H1 (cell line): Measurements from ENCODE around the gene HTATSF1. TPM values are rescaled to one million over a fixed set of nuclear protein-coding genes. Genes with fewer than 3 reads are reported as not detected.

Source experiments
- CTCF ChIA-PET: fragments of 300-600 bp; sonication (Branson Sonifier 250); formaldehyde crosslinking; loops from one replicate; lab custom pipeline; 2021; ENCODE audit not compliant: partially characterized antibody; lab: Charles Lee
- POLR2A ChIA-PET: fragments of 300-600 bp; sonication (Branson Sonifier 250); formaldehyde crosslinking; loops from one replicate; lab custom pipeline; 2021; ENCODE audit warnings: inconsistent platforms; ENCODE audit not compliant: partially characterized antibody; lab: Charles Lee
- DNase-seq, 2 experiments: peaks; one replicate each; pipeline versions ENCODE4 v3.0.0 to v3.0.0-alpha.2; 2010 to 2022; ENCODE audit warnings: low spot score in 2 of 2, low read depth in 1 of 2, mixed read lengths in 1 of 2
- FAIRE-seq: peaks from 2 replicates; lab custom pipeline; 2011; peaks lifted over from hg19 to GRCh38; lab: Jason Lieb, UNC
- H2AFZ ChIP-seq: 2 replicates; pipeline ENCODE4 v1.8.1; 2012; ENCODE audit warnings: low read length, inconsistent platforms
- H2AK5ac ChIP-seq: 2 replicates; pipeline ENCODE4 v1.6.1; 2013; ENCODE audit warnings: low read depth, low read length
- H2BK120ac ChIP-seq: replicated peaks from 2 replicates; pipeline ENCODE3; 2013; ENCODE audit warnings: low read depth, low read length, inconsistent platforms
- H2BK12ac ChIP-seq: 2 replicates; pipeline ENCODE4 v1.6.1; 2013; ENCODE audit warnings: low read depth, low read length
- H2BK15ac ChIP-seq: 2 replicates; pipeline ENCODE4 v1.6.1; 2013; ENCODE audit warnings: low read length
- H2BK20ac ChIP-seq: 2 replicates; pipeline ENCODE4 v1.6.1; 2013; ENCODE audit warnings: low read length
- H2BK5ac ChIP-seq: 2 replicates; pipeline ENCODE4 v1.6.1; 2013; ENCODE audit warnings: low read depth, low read length
- H3K14ac ChIP-seq: 2 replicates; pipeline ENCODE4 v1.6.1; 2013; ENCODE audit warnings: inconsistent platforms; ENCODE audit not compliant: insufficient read length
- H3K18ac ChIP-seq: 2 replicates; pipeline ENCODE4 v1.6.1; 2013; ENCODE audit warnings: low read length; ENCODE audit errors: extremely low read depth
- H3K23ac ChIP-seq: 2 replicates; pipeline ENCODE4 v1.6.1; 2013; ENCODE audit warnings: inconsistent platforms; ENCODE audit not compliant: insufficient read length
- H3K23me2 ChIP-seq: 2 replicates; pipeline ENCODE4 v1.6.1; 2013; ENCODE audit warnings: low read depth, low read length
- H3K27ac ChIP-seq: 2 replicates; pipeline ENCODE4 v1.6.1; 2011; ENCODE audit warnings: low read depth, low read length, inconsistent platforms
- H3K27me3 ChIP-seq, 4 experiments: replicated peaks in 1 of 4; 1 replicate in 1 of 4; 2 replicates in 3 of 4; pipeline versions ENCODE4 v1.6.1 to v1.8.1; 2011 to 2013; ENCODE audit warnings: low read length in 3 of 4, mild to moderate bottlenecking in 3 of 4, inconsistent platforms in 2 of 4, mixed read lengths in 2 of 4, moderate library complexity in 1 of 4; ENCODE audit not compliant: control insufficient read depth in 3 of 4, insufficient read depth in 3 of 4; ENCODE audit errors: extremely low read depth in 1 of 4
- H3K36me3 ChIP-seq, 4 experiments: 2 replicates each; pipeline versions ENCODE4 v1.6.1 to v1.8.1; 2011 to 2013; ENCODE audit warnings: mild to moderate bottlenecking in 4 of 4, low read length in 3 of 4, moderate library complexity in 2 of 4, control low read depth in 1 of 4, inconsistent platforms in 1 of 4; ENCODE audit not compliant: insufficient read depth in 4 of 4, control insufficient read depth in 2 of 4
- H3K4ac ChIP-seq: replicated peaks from 2 replicates; pipeline ENCODE3; 2013; ENCODE audit warnings: low read length, low read depth, mixed read lengths, inconsistent platforms; ENCODE audit not compliant: insufficient read length
- H3K4me1 ChIP-seq, 4 experiments: replicated peaks in 1 of 4; 1 replicate in 1 of 4; 2 replicates in 3 of 4; pipeline versions ENCODE4 v1.6.1 to v1.8.1; 2011 to 2013; ENCODE audit warnings: low read length in 3 of 4, inconsistent platforms in 2 of 4, mixed read lengths in 1 of 4; ENCODE audit not compliant: insufficient read depth in 4 of 4, control insufficient read depth in 3 of 4
- H3K4me2 ChIP-seq, 2 experiments: 2 replicates each; pipeline versions ENCODE4 v1.6.1 to v1.8.1; 2011 to 2013; ENCODE audit warnings: low read depth in 2 of 2, low read length in 2 of 2, control low read depth in 1 of 2, inconsistent platforms in 1 of 2, mild to moderate bottlenecking in 1 of 2; ENCODE audit not compliant: insufficient read depth in 1 of 2
- H3K4me3 ChIP-seq, 4 experiments: fragments of 200-600, 300-600 bp in 1 of 4; sonication (generic), shearing (Covaris generic), sonication (Bioruptor Twin) in 1 of 4; 2 replicates each; pipeline versions ENCODE4 v1.5.1 to v1.8.1; 2011 to 2016; ENCODE audit warnings: low read length in 4 of 4, low read depth in 3 of 4, control low read depth in 2 of 4, inconsistent platforms in 2 of 4, mild to moderate bottlenecking in 2 of 4, mixed read lengths in 1 of 4, moderate library complexity in 1 of 4; ENCODE audit not compliant: insufficient read depth in 2 of 4; ENCODE audit errors: extremely low read depth in 1 of 4
- H3K56ac ChIP-seq: replicated peaks from 2 replicates; pipeline ENCODE3; 2013; ENCODE audit warnings: low read depth, mild to moderate bottlenecking, mixed read lengths, low read length, inconsistent platforms; ENCODE audit not compliant: insufficient read length
- H3K79me1 ChIP-seq: 2 replicates; pipeline ENCODE4 v1.6.1; 2013; ENCODE audit warnings: low read depth, low read length, control low read depth
- H3K79me2 ChIP-seq, 2 experiments: 2 replicates each; pipeline versions ENCODE4 v1.6.1 to v1.8.1; 2012 to 2013; ENCODE audit warnings: low read length in 2 of 2, mild to moderate bottlenecking in 2 of 2, inconsistent platforms in 1 of 2; ENCODE audit not compliant: insufficient read depth in 2 of 2, control insufficient read depth in 1 of 2
- H3K9ac ChIP-seq, 4 experiments: replicated peaks in 1 of 4; 1 replicate in 1 of 4; 2 replicates in 3 of 4; pipeline versions ENCODE4 v1.6.1 to v1.8.1; 2011 to 2013; ENCODE audit warnings: low read depth in 3 of 4, low read length in 3 of 4, control low read depth in 2 of 4, mild to moderate bottlenecking in 2 of 4, moderate library complexity in 2 of 4, inconsistent platforms in 1 of 4; ENCODE audit errors: extremely low read depth in 1 of 4
- H3K9me3 ChIP-seq, 2 experiments: 2 replicates each; pipeline versions ENCODE4 v1.6.1 to v1.8.1; 2012 to 2013; ENCODE audit warnings: mild to moderate bottlenecking in 2 of 2, moderate library complexity in 2 of 2, control low read depth in 1 of 2, inconsistent platforms in 1 of 2, low read depth in 1 of 2, low read length in 1 of 2, mixed read lengths in 1 of 2; ENCODE audit not compliant: insufficient read depth in 2 of 2
- H4K20me1 ChIP-seq, 2 experiments: replicated peaks in 1 of 2; 2 replicates each; pipeline versions ENCODE3 to v1.8.1; 2011 to 2013; ENCODE audit warnings: inconsistent platforms in 2 of 2, low read length in 2 of 2, mild to moderate bottlenecking in 1 of 2; ENCODE audit not compliant: insufficient read depth in 2 of 2, control insufficient read depth in 1 of 2
- H4K5ac ChIP-seq: 2 replicates; pipeline ENCODE4 v1.6.1; 2013; ENCODE audit warnings: low read length, low read depth, mixed read lengths, inconsistent platforms; ENCODE audit not compliant: insufficient read length
- H4K8ac ChIP-seq: 2 replicates; pipeline ENCODE4 v1.8.0; 2013; ENCODE audit warnings: mild to moderate bottlenecking, moderate library complexity, low read length, inconsistent platforms; ENCODE audit not compliant: insufficient read depth; ENCODE audit errors: extremely low read depth
- H4K91ac ChIP-seq: replicated peaks from 2 replicates; pipeline ENCODE3; 2013; ENCODE audit warnings: low read length, mixed read lengths, inconsistent platforms; ENCODE audit not compliant: insufficient read length
- CHD2 ChIP-seq: IDR thresholded peaks from 2 replicates; pipeline ENCODE4 v1.6.1; 2012; ENCODE audit warnings: low read length, improper control_type of control experiment
- GTF2F1 ChIP-seq: IDR thresholded peaks from 2 replicates; pipeline ENCODE4 v1.6.1; 2012; ENCODE audit warnings: low read depth, low read length, improper control_type of control experiment, borderline replicate concordance
- RFX5 ChIP-seq: IDR thresholded peaks from 2 replicates; pipeline ENCODE4 v1.6.1; 2011; ENCODE audit warnings: low read depth, low read length, improper control_type of control experiment, borderline replicate concordance
- SP1 ChIP-seq: IDR thresholded peaks from 2 replicates; pipeline ENCODE4 v1.6.1; 2011; ENCODE audit warnings: low read depth, low read length
- TEAD4 ChIP-seq: IDR thresholded peaks from 2 replicates; pipeline ENCODE4 v1.6.1; 2012; ENCODE audit warnings: low read depth, low read length, inconsistent platforms, mixed read lengths
- WGBS, 2 experiments: shearing (Covaris generic) in 1 of 2; methylation state at CpG; one replicate each; pipeline versions ENCODE4 v1.1.6 to v1.1.7; 2013 to 2015; ENCODE audit warnings: low lambda C conversion rate in 2 of 2, mixed read lengths in 2 of 2, inconsistent platforms in 1 of 2, low coverage in 1 of 2, missing lambda C conversion rate in 1 of 2; ENCODE audit not compliant: insufficient replicate concordance in 2 of 2, insufficient coverage in 1 of 2, insufficient read length in 1 of 2; ENCODE audit errors: extremely low coverage in 1 of 2, missing lambda C conversion rate in 1 of 2; 5-methylcytosine and 5-hydroxymethylcytosine counted together
- polyA plus RNA-seq, 7 experiments: library from polyadenylated mRNA; depleted of rRNA in 3 of 7; stranded (reverse) in 5 of 7; unstranded in 2 of 7; fragments of >200 nt in 5 of 7; fragments of 200-250 nt in 2 of 7; gene quantifications; 1 replicate in 5 of 7; 2 replicates in 1 of 7; 4 replicates in 1 of 7; pipeline versions ENCODE4 v1.2.1 to v1.2.3, GENCODE V29; 2011 to 2013; ENCODE audit warnings: missing spikeins in 2 of 7, mixed read lengths in 2 of 7
- total RNA-seq: library from RNA; stranded (reverse); fragmentation: NEBNext Ultra II Directional; extraction: Animal tissue kit (Norgen Biotek cat#: 25700); gene quantifications from 2 replicates; pipeline ENCODE4 v1.2.1, GENCODE V29; 2021
- TF ChIP-seq, protein P1 (sequence below), 3 experiments: IDR thresholded peaks; 1 replicate in 2 of 3; 2 replicates in 1 of 3; pipeline versions ENCODE4 v1.5.1 to v1.6.1; 2011; ENCODE audit warnings: low read length in 3 of 3, mild to moderate bottlenecking in 3 of 3, inconsistent platforms in 2 of 3, low read depth in 1 of 3, moderate library complexity in 1 of 3; ENCODE audit not compliant: insufficient read depth in 1 of 3; ENCODE audit errors: control extremely low read depth in 1 of 3

The HTATSF1 gene
- total and polyA plus RNA-seq, 2 of the 8 experiments (the other 6 are each of a cell fraction or from before 2014, with no cell fraction given), result 1.2 to 49.3 TPM

DNA sequence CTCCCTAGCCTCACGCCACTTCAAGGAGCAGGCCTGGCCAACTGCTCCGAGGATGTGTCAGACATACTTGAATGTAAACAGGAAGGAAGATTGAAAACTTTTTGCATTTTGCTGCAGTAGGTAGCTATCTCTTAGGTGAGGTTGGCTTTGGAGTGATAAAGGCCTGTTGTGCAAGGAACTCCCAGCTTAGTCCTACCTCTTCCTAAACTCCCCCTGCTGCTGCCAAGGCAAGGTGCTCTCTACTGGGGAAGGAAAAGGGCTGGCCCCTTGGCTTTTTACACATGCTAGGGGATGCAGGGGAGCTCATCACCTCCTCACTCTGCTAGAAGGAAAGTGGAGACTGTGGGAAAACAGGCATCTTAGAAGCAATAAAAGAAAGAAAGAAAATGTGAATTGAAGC, 20.4 kb upstream of the HTATSF1 start:
- Histone ChIP-seq H2AFZ (no peak overlapping the region), H3K27ac (no peak overlapping the region), H3K79me1 (no peaks in the 10 kb centered on the region), H3K18ac (no peak overlapping the region), H3K4me3 (no peak overlapping the region), H2BK12ac (no peak overlapping the region), H3K9me3 (no peaks in the 10 kb centered on the region), H4K5ac (no peak overlapping the region), H3K79me2 (no peaks in the 10 kb centered on the region), H2BK120ac (no peak overlapping the region), H3K27me3 (no peaks in the 10 kb centered on the region), H3K4me1 (no peaks in the 10 kb centered on the region), H2AK5ac (no peak overlapping the region), H3K14ac (no peak overlapping the region), H4K91ac (no peak overlapping the region), H2BK15ac (no peak overlapping the region), H2BK20ac (no peak overlapping the region), H3K36me3 (no peaks in the 10 kb centered on the region), H3K9ac (no peak overlapping the region), H3K23ac (no peak overlapping the region), H3K4me2 (no peak overlapping the region), H3K4ac (no peak overlapping the region), H3K56ac (no peak overlapping the region), H2BK5ac (no peak overlapping the region), H4K8ac (no peak overlapping the region), H4K20me1 (no peaks in the 10 kb centered on the region), H3K23me2 (no peaks in the 10 kb centered on the region)
- ChIA-PET POLR2A (no interaction called here), CTCF (interaction anchor here (0.6 to 0.8 kb wide), 2 partner anchors 14 to 519 kb away, joined by 3 read pairs; no protein-coding TSS in a partner anchor)
- FAIRE-seq, result no peak
- 89% methylated on average over 2 of the region's 2 CpGs; no CpG with 5 or more reads in 1 of the 2 experiments for WGBS, 2 experiments
- DNase-seq, result no peak
- TF ChIP-seq, protein P1, sequence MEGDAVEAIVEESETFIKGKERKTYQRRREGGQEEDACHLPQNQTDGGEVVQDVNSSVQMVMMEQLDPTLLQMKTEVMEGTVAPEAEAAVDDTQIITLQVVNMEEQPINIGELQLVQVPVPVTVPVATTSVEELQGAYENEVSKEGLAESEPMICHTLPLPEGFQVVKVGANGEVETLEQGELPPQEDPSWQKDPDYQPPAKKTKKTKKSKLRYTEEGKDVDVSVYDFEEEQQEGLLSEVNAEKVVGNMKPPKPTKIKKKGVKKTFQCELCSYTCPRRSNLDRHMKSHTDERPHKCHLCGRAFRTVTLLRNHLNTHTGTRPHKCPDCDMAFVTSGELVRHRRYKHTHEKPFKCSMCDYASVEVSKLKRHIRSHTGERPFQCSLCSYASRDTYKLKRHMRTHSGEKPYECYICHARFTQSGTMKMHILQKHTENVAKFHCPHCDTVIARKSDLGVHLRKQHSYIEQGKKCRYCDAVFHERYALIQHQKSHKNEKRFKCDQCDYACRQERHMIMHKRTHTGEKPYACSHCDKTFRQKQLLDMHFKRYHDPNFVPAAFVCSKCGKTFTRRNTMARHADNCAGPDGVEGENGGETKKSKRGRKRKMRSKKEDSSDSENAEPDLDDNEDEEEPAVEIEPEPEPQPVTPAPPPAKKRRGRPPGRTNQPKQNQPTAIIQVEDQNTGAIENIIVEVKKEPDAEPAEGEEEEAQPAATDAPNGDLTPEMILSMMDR (IDR thresholded peaks at IDR 0.05; ENCODE audit: control extremely low read depth in 1 of 3, insufficient read depth in 1 of 3, low read depth in 1 of 3, low read length in 3 of 3), result no peak
- TF ChIP-seq GTF2F1 (no peak), RFX5 (no peak), TEAD4 (no peak), SP1 (no peak), CHD2 (no peak)
